H1 (cell line): Measurements from ENCODE around the gene FAIM2. TPM values are rescaled to one million over a fixed set of nuclear protein-coding genes. Genes with fewer than 3 reads are reported as not detected.

ENCODE experiments used
- CTCF ChIA-PET: fragments of 300-600 bp; sonication (Branson Sonifier 250); formaldehyde crosslinking; loops from one replicate; lab custom pipeline; 2021; ENCODE audit not compliant: partially characterized antibody; lab: Charles Lee
- POLR2A ChIA-PET: fragments of 300-600 bp; sonication (Branson Sonifier 250); formaldehyde crosslinking; loops from one replicate; lab custom pipeline; 2021; ENCODE audit warnings: inconsistent platforms; ENCODE audit not compliant: partially characterized antibody; lab: Charles Lee
- DNase-seq, 2 experiments: peaks; one replicate each; pipeline versions ENCODE4 v3.0.0 to v3.0.0-alpha.2; 2010 to 2022; ENCODE audit warnings: low spot score in 2 of 2, low read depth in 1 of 2, mixed read lengths in 1 of 2
- FAIRE-seq: peaks from 2 replicates; lab custom pipeline; 2011; peaks lifted over from hg19 to GRCh38; lab: Jason Lieb, UNC
- H2AFZ ChIP-seq: 2 replicates; pipeline ENCODE4 v1.8.1; 2012; ENCODE audit warnings: low read length, inconsistent platforms
- H2AK5ac ChIP-seq: 2 replicates; pipeline ENCODE4 v1.6.1; 2013; ENCODE audit warnings: low read depth, low read length
- H2BK120ac ChIP-seq: replicated peaks from 2 replicates; pipeline ENCODE3; 2013; ENCODE audit warnings: low read depth, low read length, inconsistent platforms
- H2BK12ac ChIP-seq: 2 replicates; pipeline ENCODE4 v1.6.1; 2013; ENCODE audit warnings: low read depth, low read length
- H2BK15ac ChIP-seq: 2 replicates; pipeline ENCODE4 v1.6.1; 2013; ENCODE audit warnings: low read length
- H2BK20ac ChIP-seq: 2 replicates; pipeline ENCODE4 v1.6.1; 2013; ENCODE audit warnings: low read length
- H2BK5ac ChIP-seq: 2 replicates; pipeline ENCODE4 v1.6.1; 2013; ENCODE audit warnings: low read depth, low read length
- H3K14ac ChIP-seq: 2 replicates; pipeline ENCODE4 v1.6.1; 2013; ENCODE audit warnings: inconsistent platforms; ENCODE audit not compliant: insufficient read length
- H3K18ac ChIP-seq: 2 replicates; pipeline ENCODE4 v1.6.1; 2013; ENCODE audit warnings: low read length; ENCODE audit errors: extremely low read depth
- H3K23ac ChIP-seq: 2 replicates; pipeline ENCODE4 v1.6.1; 2013; ENCODE audit warnings: inconsistent platforms; ENCODE audit not compliant: insufficient read length
- H3K23me2 ChIP-seq: 2 replicates; pipeline ENCODE4 v1.6.1; 2013; ENCODE audit warnings: low read depth, low read length
- H3K27ac ChIP-seq: 2 replicates; pipeline ENCODE4 v1.6.1; 2011; ENCODE audit warnings: low read depth, low read length, inconsistent platforms
- H3K27me3 ChIP-seq, 4 experiments: replicated peaks in 1 of 4; 1 replicate in 1 of 4; 2 replicates in 3 of 4; pipeline versions ENCODE4 v1.6.1 to v1.8.1; 2011 to 2013; ENCODE audit warnings: low read length in 3 of 4, mild to moderate bottlenecking in 3 of 4, inconsistent platforms in 2 of 4, mixed read lengths in 2 of 4, moderate library complexity in 1 of 4; ENCODE audit not compliant: control insufficient read depth in 3 of 4, insufficient read depth in 3 of 4; ENCODE audit errors: extremely low read depth in 1 of 4
- H3K36me3 ChIP-seq, 4 experiments: 2 replicates each; pipeline versions ENCODE4 v1.6.1 to v1.8.1; 2011 to 2013; ENCODE audit warnings: mild to moderate bottlenecking in 4 of 4, low read length in 3 of 4, moderate library complexity in 2 of 4, control low read depth in 1 of 4, inconsistent platforms in 1 of 4; ENCODE audit not compliant: insufficient read depth in 4 of 4, control insufficient read depth in 2 of 4
- H3K4ac ChIP-seq: replicated peaks from 2 replicates; pipeline ENCODE3; 2013; ENCODE audit warnings: low read length, low read depth, mixed read lengths, inconsistent platforms; ENCODE audit not compliant: insufficient read length
- H3K4me1 ChIP-seq, 4 experiments: replicated peaks in 1 of 4; 1 replicate in 1 of 4; 2 replicates in 3 of 4; pipeline versions ENCODE4 v1.6.1 to v1.8.1; 2011 to 2013; ENCODE audit warnings: low read length in 3 of 4, inconsistent platforms in 2 of 4, mixed read lengths in 1 of 4; ENCODE audit not compliant: insufficient read depth in 4 of 4, control insufficient read depth in 3 of 4
- H3K4me2 ChIP-seq, 2 experiments: 2 replicates each; pipeline versions ENCODE4 v1.6.1 to v1.8.1; 2011 to 2013; ENCODE audit warnings: low read depth in 2 of 2, low read length in 2 of 2, control low read depth in 1 of 2, inconsistent platforms in 1 of 2, mild to moderate bottlenecking in 1 of 2; ENCODE audit not compliant: insufficient read depth in 1 of 2
- H3K4me3 ChIP-seq, 4 experiments: fragments of 200-600, 300-600 bp in 1 of 4; sonication (generic), shearing (Covaris generic), sonication (Bioruptor Twin) in 1 of 4; 2 replicates each; pipeline versions ENCODE4 v1.5.1 to v1.8.1; 2011 to 2016; ENCODE audit warnings: low read length in 4 of 4, low read depth in 3 of 4, control low read depth in 2 of 4, inconsistent platforms in 2 of 4, mild to moderate bottlenecking in 2 of 4, mixed read lengths in 1 of 4, moderate library complexity in 1 of 4; ENCODE audit not compliant: insufficient read depth in 2 of 4; ENCODE audit errors: extremely low read depth in 1 of 4
- H3K56ac ChIP-seq: replicated peaks from 2 replicates; pipeline ENCODE3; 2013; ENCODE audit warnings: low read depth, mild to moderate bottlenecking, mixed read lengths, low read length, inconsistent platforms; ENCODE audit not compliant: insufficient read length
- H3K79me1 ChIP-seq: 2 replicates; pipeline ENCODE4 v1.6.1; 2013; ENCODE audit warnings: low read depth, low read length, control low read depth
- H3K79me2 ChIP-seq, 2 experiments: 2 replicates each; pipeline versions ENCODE4 v1.6.1 to v1.8.1; 2012 to 2013; ENCODE audit warnings: low read length in 2 of 2, mild to moderate bottlenecking in 2 of 2, inconsistent platforms in 1 of 2; ENCODE audit not compliant: insufficient read depth in 2 of 2, control insufficient read depth in 1 of 2
- H3K9ac ChIP-seq, 4 experiments: replicated peaks in 1 of 4; 1 replicate in 1 of 4; 2 replicates in 3 of 4; pipeline versions ENCODE4 v1.6.1 to v1.8.1; 2011 to 2013; ENCODE audit warnings: low read depth in 3 of 4, low read length in 3 of 4, control low read depth in 2 of 4, mild to moderate bottlenecking in 2 of 4, moderate library complexity in 2 of 4, inconsistent platforms in 1 of 4; ENCODE audit errors: extremely low read depth in 1 of 4
- H3K9me3 ChIP-seq, 2 experiments: 2 replicates each; pipeline versions ENCODE4 v1.6.1 to v1.8.1; 2012 to 2013; ENCODE audit warnings: mild to moderate bottlenecking in 2 of 2, moderate library complexity in 2 of 2, control low read depth in 1 of 2, inconsistent platforms in 1 of 2, low read depth in 1 of 2, low read length in 1 of 2, mixed read lengths in 1 of 2; ENCODE audit not compliant: insufficient read depth in 2 of 2
- H4K20me1 ChIP-seq, 2 experiments: replicated peaks in 1 of 2; 2 replicates each; pipeline versions ENCODE3 to v1.8.1; 2011 to 2013; ENCODE audit warnings: inconsistent platforms in 2 of 2, low read length in 2 of 2, mild to moderate bottlenecking in 1 of 2; ENCODE audit not compliant: insufficient read depth in 2 of 2, control insufficient read depth in 1 of 2
- H4K5ac ChIP-seq: 2 replicates; pipeline ENCODE4 v1.6.1; 2013; ENCODE audit warnings: low read length, low read depth, mixed read lengths, inconsistent platforms; ENCODE audit not compliant: insufficient read length
- H4K8ac ChIP-seq: 2 replicates; pipeline ENCODE4 v1.8.0; 2013; ENCODE audit warnings: mild to moderate bottlenecking, moderate library complexity, low read length, inconsistent platforms; ENCODE audit not compliant: insufficient read depth; ENCODE audit errors: extremely low read depth
- H4K91ac ChIP-seq: replicated peaks from 2 replicates; pipeline ENCODE3; 2013; ENCODE audit warnings: low read length, mixed read lengths, inconsistent platforms; ENCODE audit not compliant: insufficient read length
- CHD1 ChIP-seq: IDR thresholded peaks from 2 replicates; pipeline ENCODE4 v1.6.1; 2012; ENCODE audit warnings: low read depth, low read length, improper control_type of control experiment
- E2F6 ChIP-seq: IDR thresholded peaks from 2 replicates; pipeline ENCODE4 v1.6.1; 2012; ENCODE audit warnings: inconsistent platforms
- MAX ChIP-seq: IDR thresholded peaks from 2 replicates; pipeline ENCODE4 v1.6.1; 2012; ENCODE audit warnings: inconsistent platforms
- WGBS, 2 experiments: shearing (Covaris generic) in 1 of 2; methylation state at CpG; one replicate each; pipeline versions ENCODE4 v1.1.6 to v1.1.7; 2013 to 2015; ENCODE audit warnings: low lambda C conversion rate in 2 of 2, mixed read lengths in 2 of 2, inconsistent platforms in 1 of 2, low coverage in 1 of 2, missing lambda C conversion rate in 1 of 2; ENCODE audit not compliant: insufficient replicate concordance in 2 of 2, insufficient coverage in 1 of 2, insufficient read length in 1 of 2; ENCODE audit errors: extremely low coverage in 1 of 2, missing lambda C conversion rate in 1 of 2; 5-methylcytosine and 5-hydroxymethylcytosine counted together
- polyA plus RNA-seq, 7 experiments: library from polyadenylated mRNA; depleted of rRNA in 3 of 7; stranded (reverse) in 5 of 7; unstranded in 2 of 7; fragments of >200 nt in 5 of 7; fragments of 200-250 nt in 2 of 7; gene quantifications; 1 replicate in 5 of 7; 2 replicates in 1 of 7; 4 replicates in 1 of 7; pipeline versions ENCODE4 v1.2.1 to v1.2.3, GENCODE V29; 2011 to 2013; ENCODE audit warnings: missing spikeins in 2 of 7, mixed read lengths in 2 of 7
- total RNA-seq: library from RNA; stranded (reverse); fragmentation: NEBNext Ultra II Directional; extraction: Animal tissue kit (Norgen Biotek cat#: 25700); gene quantifications from 2 replicates; pipeline ENCODE4 v1.2.1, GENCODE V29; 2021

The FAIM2 gene
- total and polyA plus RNA-seq, 2 of the 8 experiments (the other 6 are each of a cell fraction or from before 2014, with no cell fraction given) = 0.89 to 1.3 TPM

GRCh38 chr12:49894751-49895148 lies 8.9 kb downstream of the FAIM2 start:
- Histone ChIP-seq H4K8ac (no peak overlapping the region), H3K27me3 (peaks cover 0 to 11% (median 2%) of the 10 kb centered on the region in 4 experiments; a peak in 5 of 7 replicates), H3K56ac (no peak overlapping the region), H3K36me3 (no peaks in the 10 kb centered on the region), H3K9me3 (no peaks in the 10 kb centered on the region), H3K23ac (no peak overlapping the region), H2BK15ac (no peak overlapping the region), H3K79me2 (no peaks in the 10 kb centered on the region), H3K14ac (no peak overlapping the region), H3K4me2 (peak overlapping the region in 1 of 2 experiments; percentile 43; a peak in 2 of 4 replicates), H3K79me1 (no peaks in the 10 kb centered on the region), H3K18ac (no peak overlapping the region), H4K20me1 (no peaks in the 10 kb centered on the region), H4K5ac (no peak overlapping the region), H2BK120ac (no peak overlapping the region), H3K23me2 (no peaks in the 10 kb centered on the region), H2BK12ac (no peak overlapping the region), H2AFZ (no peak overlapping the region), H3K9ac (no peak overlapping the region), H2AK5ac (no peak overlapping the region), H3K27ac (no peak overlapping the region), H3K4me3 (no peak overlapping the region), H2BK5ac (peak overlapping the region; percentile 4; the same call in 1 of the 2 replicates), H3K4ac (no peak overlapping the region), H2BK20ac (no peak overlapping the region), H3K4me1 (peaks cover 0 to 10% (median 6%) of the 10 kb centered on the region in 4 experiments; a peak in 5 of 7 replicates), H4K91ac (no peak overlapping the region)
- 58% methylated on average over 5 of the region's 5 CpGs; no CpG with 5 or more reads in 1 of the 2 experiments for WGBS, 2 experiments
- FAIRE-seq (no peak), DNase-seq (no peak)
- POLR2A ChIA-PET = interaction anchor here (0.8 to 2.6 kb wide), 4 partner anchors 8 to 51 kb away, joined by 3 to 8 read pairs (median 5); partner anchors contain the start of gene BCDIN3D
- no peak for TF ChIP-seq CHD1
- peak; percentile 86 for TF ChIP-seq E2F6
- peak; percentile 80 for TF ChIP-seq MAX
- CTCF ChIA-PET = interaction anchor here (0.9 to 12.4 kb wide), 13 partner anchors 8 to 118 kb away, joined by 3 to 107 read pairs (median 6); no protein-coding TSS in a partner anchor
